ENCODE results near the gene F12.

Gene F12

GRCh38 chr5:177409043-177409801 lies at the start of gene F12:
F12 (minus strand) TSS chr5:177409564; CDS start chr5:177409527, 37 bp downstream.
- no peak for DNase-seq (ENCODE audit: low read depth in 3 of 3, low spot score in 1 of 3)

GRCh38 chr5:177458912-177459350 lies 49.6 kb upstream of the F12 start:
- DNase-seq (ENCODE audit: low read depth in 3 of 3, low spot score in 1 of 3): no peak

DNA sequence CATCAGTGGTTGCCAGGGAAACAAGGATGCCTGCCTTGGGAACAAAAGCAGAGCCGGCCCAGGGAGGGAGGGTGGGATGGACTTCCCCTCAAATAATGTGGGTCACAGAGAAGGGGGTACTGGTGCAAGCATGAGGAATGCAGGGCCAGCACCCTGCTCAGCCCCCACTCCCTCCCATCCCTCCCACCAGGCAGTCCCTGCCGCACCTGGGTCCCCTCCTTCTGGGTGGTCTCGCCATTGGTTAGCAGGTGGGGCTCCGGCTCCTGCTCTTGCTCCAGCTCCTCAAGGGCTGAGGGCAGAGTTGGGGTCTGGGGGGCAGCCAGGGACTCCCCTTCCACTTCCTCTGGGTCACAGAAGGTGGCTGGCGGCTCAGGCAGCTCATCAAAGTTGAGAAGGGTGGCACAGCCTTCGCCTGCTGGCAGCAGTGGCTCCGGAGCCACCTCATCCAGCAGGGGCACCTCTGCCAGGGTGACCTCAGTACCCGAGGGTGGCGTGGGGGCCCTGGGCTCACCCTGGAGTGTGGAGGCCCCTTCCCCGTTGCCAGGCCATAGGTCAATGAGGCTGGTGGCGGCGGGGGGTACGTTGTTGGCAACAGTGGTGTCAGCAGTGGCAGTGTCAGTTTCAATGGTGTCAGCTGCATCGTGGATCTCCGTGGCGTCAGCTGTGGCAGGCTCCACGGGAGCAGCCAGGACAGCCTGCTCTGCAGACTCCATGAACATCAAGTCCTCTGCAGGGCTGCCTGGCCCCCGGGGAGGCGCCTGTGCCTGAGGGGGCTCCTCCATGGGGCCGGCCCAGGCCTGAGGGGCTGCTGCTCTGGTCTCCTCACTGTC lies 48.7 kb upstream of the F12 start:
- DNase-seq (ENCODE audit: low read depth in 3 of 3, low spot score in 1 of 3): no peak

DNA sequence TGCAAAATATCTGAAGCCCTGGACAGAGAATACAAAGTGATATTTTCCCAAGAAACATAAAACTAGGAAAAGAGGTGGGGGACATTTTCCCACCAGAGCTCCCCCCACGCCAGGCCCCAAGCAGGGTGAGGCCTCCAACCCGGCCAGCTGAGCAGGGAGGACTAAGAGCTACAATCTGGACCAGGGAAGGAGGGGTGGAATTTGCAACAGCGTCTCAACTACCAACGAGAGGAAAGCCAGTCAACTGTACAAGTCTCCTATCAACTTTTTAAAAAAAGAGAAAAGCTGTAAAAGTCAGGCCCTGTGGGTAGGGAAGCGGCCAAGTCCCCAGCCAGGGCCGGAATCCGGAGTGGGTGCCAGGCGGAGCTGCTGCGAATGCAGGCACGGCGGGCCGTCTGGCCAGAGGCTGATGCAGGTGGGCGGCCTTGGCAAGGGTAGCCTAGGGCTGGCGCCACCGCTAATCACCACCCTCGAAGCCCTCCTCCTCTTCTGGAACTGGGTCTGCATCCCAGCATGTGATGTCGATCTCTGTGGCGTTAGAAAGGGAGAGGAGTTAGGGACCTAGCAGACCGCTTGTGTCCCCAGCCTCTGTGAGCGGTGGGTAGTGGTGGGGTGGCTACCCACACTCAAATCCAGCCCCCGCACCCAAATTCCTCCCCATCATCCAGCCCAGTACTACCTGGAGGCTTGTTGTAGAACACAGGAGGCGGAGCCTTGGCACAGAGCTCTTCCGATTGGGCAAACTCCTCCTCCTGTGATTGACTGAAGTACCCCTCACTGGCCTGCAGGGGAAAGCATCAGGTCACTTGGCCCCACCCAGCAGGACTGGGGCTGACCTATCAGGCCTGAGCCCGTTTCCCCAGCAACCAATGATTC lies 47.9 kb upstream of the F12 start:
- no peak for DNase-seq (ENCODE audit: low read depth in 3 of 3, low spot score in 1 of 3)

DNA sequence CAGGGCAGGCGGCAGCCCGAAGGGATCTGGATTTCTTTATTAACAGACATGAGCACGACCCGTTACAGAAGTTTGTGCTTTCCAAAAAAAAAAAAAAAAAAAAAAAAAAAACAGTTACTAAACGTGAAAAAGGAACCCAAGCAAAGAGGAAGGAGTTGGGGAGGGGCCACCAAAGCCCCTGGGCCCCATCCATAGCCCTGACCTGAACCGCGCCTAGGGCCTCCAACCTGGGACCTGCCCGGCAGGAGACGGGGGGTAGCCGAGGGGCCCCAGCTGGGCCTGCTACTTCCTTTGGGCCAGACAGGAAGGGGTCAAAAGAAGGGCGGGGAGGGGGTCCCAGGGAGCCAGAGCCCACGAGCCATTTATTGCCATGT lies 47.2 kb upstream of the F12 start:
- DNase-seq (ENCODE audit: low read depth in 3 of 3, low spot score in 1 of 3): no peak

GRCh38 chr5:177455661-177456590 lies 46.6 kb upstream of the F12 start:
- DNase-seq (ENCODE audit: low read depth in 3 of 3, low spot score in 1 of 3): peak; percentile 88 to 98 (median 88)

- peak; percentile 76 to 91 (median 85) for DNase-seq (ENCODE audit: low read depth in 3 of 3, low spot score in 1 of 3)
Measured at GRCh38 chr5:177455036-177455660, 45.8 kb upstream of the F12 start.

DNA sequence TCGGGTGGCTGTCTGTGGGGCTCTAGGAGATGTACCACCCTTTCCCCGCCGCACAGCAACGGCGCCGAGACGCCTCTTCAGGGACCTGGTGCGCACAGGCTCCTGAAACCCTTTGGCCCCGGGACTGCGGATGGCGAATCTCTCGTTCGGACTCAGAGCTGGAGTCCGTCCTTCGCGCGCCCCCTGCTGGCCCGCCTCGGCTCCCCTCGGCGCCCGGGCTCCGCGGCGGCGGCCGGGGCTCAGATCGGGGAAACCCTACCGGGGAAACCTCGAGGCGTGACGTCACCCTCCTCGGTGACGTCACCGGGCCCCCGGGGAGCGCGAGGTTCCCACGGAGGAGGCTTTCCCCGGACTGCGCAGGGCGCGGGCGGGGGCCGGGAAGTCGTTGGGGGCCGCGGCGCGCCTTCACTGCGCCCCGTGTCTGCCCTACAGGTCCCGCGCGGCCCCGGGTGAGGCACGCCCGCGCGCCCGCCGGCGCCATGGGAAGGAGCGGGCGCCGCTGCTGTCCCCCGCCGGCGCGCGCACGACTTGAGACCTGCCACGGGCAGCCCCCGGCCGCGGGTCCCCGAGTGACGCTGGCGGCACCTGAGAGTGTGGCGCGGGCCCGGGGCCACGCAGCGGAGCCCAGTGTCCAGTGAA lies 45.2 kb upstream of the F12 start:
- DNase-seq (ENCODE audit: low read depth in 3 of 3, low spot score in 1 of 3): peak; percentile 86 to 97 (median 93)

- no peak for DNase-seq (ENCODE audit: low read depth in 3 of 3, low spot score in 1 of 3)
Measured at GRCh38 chr5:177453852-177454396, 44.6 kb upstream of the F12 start.

DNA sequence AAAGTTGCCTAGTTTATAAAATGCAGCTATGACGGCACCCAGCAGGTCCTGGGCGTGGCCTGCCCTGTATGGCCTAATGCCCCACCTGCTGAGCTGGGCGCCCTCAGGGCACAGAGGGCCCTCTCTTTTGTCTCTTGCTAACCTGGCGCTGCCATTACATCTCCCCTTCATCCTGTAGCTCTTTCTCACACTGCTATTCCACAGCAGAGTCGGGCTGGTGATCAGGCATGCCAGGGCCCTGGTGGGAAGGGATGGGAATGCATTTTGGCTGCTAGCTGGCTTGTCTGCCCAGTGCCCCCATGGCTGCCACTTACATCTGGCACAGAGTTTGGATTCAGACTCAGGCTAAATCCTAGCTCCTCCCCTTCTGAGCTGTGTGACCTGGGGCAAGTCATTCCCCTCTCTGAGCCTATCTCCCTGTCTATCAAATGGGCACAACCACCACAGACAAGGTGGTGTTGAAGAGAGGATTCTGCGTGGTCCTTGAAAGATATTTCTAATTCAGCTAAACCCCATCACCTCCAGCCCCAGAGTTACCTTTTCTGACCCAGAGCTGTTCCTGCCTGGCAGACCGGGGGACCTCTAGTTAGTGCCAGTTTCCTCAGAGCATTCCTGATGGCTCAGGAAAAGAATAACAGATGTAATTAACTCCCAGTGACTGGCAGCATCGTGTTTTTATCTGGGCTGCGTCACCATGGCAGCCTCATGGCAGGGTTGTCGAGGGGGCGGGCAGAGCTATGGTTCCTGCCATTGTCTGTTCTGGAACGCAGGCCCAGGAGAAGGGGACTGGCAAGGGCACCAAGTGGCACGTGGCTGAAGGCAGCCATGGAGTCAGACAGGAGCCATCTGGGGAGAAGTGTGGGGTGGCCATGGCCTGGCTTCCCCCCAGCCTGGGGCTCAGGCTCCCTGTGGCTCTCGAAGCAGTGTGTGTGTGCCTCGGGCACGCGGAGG lies 43.6 kb upstream of the F12 start:
- no peak for DNase-seq (ENCODE audit: low read depth in 3 of 3, low spot score in 1 of 3)

- DNase-seq (ENCODE audit: low read depth in 3 of 3, low spot score in 1 of 3): no peak
Measured at GRCh38 chr5:177450667-177451424, 41.5 kb upstream of the F12 start.

- DNase-seq (ENCODE audit: low read depth in 3 of 3, low spot score in 1 of 3): no peak
Measured at GRCh38 chr5:177449140-177450061, 40.0 kb upstream of the F12 start.

DNA sequence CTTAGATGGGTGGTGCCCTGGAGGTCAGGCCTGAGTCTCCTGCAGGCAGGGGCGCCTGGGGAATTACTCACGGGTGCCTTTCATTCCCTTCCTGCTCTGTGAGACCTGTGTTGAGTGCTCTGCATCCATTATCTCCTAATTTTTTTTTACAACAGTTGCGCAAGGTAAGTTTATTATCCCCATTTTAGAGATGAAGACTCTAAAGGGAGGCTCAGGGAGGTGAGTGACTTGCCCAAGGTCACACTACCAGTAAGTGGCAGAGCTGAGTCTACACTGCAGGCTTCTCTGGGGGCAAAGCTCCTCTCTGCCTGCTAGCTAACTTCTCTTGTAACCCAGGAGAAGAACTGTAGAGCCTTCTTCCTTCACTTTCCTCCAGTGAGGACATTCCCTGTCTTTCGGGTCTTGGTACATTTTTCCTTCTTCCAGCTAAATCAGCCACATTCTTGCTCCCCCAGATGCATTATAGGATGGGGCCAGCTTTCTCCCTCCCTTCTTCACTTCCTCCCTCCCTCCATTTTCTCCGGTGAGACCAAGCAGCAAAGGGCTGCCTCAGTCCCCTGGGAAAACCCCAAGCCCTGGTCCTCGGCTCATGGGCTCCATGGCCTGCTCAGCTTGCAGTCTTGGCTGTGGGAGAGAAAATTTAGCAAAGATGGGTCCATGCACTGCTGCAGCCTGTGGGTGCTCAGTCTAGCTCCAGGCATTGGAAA lies 39.0 kb upstream of the F12 start:
- no peak for DNase-seq (ENCODE audit: low read depth in 3 of 3, low spot score in 1 of 3)

GRCh38 chr5:177447611-177448243 lies 38.4 kb upstream of the F12 start:
- DNase-seq (ENCODE audit: low read depth in 3 of 3, low spot score in 1 of 3): no peak

- DNase-seq (ENCODE audit: low read depth in 3 of 3, low spot score in 1 of 3): no peak
Measured at GRCh38 chr5:177447066-177447610, 37.8 kb upstream of the F12 start.
